GM21825 (cell line): ENCODE data around the gene SERPINB1.
"Not testable (repeated sequence)": the region's sequence is repeated elsewhere in the genome, so short reads cannot be mapped to it uniquely, and the experiment has no call there.

ENCODE experiments used
- ATAC-seq: cut with Tn5 transposase; IDR thresholded peaks from one replicate; pipeline ENCODE4 v1.9.1; 2021; ENCODE audit warnings: mild to moderate bottlenecking, moderate library complexity; ENCODE audit not compliant: unreplicated experiment

Gene SERPINB1

DNA sequence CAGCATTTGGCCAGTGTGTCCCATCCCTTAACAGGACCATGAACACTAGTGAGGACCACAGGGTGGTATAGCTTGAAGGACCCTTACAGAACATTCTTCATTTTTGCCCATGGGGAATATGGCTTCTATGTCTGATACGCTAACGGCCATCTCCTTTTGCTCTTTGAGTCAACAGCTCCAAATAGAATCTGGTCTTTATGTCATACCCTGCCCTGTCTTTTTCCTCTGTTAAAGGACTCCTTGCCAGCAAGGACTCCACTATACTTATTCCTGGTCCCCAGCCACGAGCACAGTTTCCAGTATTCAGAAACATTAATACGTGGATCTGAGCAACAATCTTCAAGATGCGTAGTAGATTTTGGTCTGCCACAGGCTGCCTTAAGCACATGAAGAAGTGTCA, 22.5 kb downstream of the SERPINB1 start:
- no peak for ATAC-seq

DNA sequence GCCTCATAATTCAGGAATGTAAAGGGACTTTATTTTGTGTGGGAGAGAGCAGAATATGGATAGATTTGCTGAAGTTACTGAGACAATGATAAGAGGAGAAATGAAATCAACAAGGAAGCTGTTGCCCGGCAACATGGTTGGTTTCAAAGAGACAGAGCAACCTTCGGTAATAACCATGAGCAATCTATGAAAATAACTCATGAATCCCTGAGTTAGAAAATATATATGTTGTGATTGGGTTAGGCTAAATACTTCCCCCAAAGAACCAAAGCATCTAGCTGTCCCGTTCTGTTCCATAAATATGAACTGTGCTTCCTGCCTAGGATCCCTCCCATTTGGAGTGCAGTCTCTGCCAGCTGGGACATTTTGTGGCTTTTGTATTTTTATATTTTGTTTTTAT, 23.1 kb downstream of the SERPINB1 start:
- no peak for ATAC-seq

DNA sequence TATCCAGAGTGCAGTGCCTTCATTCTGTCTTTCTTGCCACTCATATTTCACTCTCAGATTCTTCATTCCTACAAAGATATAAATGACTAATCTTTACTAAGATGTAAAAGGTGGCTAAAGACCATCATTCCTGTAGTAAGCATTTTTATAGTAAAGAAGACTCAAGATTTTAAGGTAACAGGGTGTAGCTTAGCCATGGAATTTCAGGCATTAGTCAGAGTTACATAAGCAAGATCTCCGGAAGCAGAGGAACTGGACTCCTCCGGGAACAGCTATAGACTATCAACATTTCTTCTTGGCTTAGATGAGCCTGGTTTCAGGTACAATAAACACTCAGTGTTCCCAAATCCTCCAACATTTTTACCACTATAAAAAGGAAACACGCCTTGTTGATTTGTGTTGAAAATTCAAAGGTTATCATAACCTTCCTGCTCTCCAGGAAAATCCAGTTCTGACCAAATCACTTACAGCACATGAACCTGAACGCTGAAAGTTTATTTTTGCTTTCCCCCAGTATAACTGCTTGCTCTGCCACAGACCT, 23.7 kb downstream of the SERPINB1 start:
- ATAC-seq: no peak

DNA sequence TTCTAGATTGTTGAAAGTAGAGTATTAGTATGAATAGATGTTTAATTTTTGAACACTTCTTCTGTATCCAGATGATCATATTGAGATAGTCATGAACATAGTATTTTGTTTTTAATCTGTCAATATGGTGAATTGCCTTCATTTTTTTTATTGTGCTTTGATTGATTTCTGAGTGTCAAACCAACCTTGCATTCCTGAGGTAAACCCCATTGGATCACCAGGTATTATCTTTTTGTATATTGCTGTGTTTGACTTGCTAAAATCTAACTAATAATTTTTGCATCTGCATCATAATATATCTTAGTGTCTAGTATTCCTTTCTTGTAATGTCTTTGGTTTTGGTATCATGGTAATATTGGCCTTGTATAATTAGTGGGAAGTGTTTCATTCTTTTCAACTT, 25.5 kb downstream of the SERPINB1 start:
- ATAC-seq: no peak

DNA sequence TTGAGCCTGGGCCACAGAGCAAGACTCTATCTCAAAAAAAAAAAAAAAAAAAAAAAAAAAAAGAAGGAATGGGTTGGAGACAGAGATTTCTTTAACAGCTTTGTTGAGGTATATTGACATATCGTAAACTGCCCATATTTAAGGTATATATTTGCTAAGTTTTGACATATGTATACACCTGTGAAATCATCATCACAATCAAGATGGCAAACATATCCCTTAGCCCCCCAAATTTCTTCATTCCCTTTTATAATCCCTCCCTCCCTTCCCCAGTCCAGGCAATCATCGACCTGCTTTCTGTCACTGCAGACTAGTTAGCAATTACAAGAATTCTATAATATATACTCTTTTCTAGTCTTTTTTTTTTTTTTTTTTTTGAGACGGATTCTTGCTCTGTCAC, 29.0 kb downstream of the SERPINB1 start:
- ATAC-seq: no peak

DNA sequence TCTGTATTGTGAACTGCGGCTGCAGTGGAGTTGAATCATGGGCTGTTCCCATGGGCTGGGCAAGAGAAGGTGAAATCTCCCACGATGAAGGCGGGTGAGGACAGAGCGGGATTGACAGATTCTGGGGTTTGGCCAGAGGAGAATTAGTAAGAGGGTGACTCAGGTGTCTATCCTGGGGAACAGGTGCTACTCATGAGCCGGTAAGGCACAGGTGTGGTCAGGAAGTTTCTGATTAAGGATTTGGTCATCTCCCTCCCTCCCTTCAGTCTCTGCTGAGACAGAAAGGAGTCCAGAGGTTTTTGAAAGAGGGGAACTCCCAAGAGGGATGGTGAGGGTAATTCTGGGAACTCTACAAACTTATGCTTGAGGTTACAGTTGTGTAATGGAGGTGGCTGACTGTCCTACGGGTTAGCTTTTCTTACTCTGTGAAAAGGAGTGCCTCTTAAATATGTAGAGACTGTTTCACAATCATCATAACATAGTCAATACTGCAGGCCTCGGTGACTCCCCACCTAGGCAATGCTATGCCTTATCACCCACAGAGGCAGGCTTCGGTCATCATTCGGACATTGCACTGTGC, 31.5 kb downstream of the SERPINB1 start:
- no peak for ATAC-seq

DNA sequence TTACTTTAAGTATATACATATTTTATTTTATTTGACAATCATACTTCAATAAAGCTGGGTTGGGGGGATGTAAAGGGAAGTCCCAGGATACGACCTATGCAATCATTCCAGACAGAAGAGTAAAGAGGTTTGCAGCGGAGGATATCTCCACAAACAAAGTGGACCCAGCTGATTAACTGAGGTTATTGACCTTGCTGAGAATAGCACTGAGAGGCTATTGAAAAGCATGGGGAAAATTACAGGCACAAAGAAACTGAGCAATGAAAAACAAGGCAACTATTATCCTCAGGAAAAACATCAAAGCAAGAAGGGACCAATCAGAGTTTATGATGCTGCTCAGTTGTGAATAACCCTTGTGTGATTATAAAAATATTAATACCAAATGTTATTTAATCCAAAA, 32.6 kb downstream of the SERPINB1 start:
- ATAC-seq: no peak

DNA sequence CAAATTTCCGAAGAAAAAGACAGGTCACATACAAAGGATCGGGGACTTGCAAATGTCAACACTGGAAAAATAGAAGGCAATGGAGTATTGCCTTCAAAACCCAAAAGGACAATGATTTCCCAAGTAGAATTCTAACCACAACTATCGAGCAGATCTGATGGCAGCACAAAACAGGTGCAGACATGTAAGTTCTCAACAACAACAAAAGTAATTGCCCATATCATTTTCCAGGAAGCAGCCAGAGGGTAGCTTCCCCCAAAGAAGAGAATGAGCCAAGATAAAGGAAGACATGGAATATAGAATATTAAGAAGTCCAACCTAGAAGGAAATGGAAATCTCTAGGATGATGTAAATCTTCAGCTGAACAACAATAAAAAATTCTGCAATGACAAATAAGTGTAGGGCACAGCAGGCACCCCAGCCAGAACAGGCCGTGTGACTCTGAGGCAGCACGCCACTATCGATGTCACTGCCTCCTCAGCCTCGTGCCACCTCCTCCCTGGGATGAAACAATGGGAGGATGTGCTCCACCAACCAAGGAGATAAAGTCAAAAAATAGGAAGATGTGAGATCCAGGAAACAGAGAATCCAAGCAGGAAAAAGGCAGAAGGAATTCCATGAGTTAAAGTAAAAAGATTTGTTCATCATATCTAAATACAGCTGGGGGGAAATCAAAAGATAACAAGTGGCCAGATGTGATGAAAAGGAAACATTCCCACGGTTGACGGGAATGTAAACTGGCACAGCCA, 34.1 kb downstream of the SERPINB1 start:
- no peak for ATAC-seq

DNA sequence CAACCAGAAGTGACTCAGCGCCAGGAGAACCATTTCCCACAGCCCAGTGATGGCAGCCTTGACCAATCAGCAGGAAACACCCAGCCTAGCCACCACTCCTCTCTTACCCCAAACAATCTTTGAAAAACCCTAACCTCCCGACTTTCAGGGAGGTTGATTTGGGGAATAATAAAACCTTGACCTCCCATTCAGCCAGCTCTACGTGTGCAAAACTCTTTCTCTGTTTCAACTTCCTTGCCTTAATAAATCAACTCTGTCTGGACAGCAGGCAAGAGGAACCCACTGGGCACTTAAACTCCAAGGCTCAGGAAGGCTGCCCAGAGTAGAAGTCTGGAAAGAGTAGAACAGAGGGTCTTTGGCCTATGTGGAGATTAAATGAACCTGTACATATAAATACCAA, 35.0 kb downstream of the SERPINB1 start:
- no peak for ATAC-seq

DNA sequence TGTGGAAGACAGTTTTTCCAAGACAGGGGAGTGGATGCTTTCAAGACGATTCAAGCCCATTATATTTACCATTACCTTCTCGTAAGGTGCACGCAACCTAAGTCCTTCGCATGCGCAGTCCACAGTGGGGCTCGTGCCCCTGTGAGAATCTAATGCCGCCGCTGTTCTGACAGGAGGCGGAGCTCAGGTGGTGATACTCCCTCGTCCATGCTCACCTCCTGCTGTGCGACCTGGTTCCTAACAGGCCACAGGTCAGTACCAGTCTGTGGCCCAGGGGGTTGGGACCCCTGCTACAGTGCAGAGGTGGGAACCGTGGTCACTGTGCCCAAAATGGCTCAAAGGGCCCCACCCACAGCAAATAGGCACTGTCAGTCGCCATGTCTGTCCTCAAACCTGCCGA, 36.6 kb downstream of the SERPINB1 start:
- no peak for ATAC-seq

DNA sequence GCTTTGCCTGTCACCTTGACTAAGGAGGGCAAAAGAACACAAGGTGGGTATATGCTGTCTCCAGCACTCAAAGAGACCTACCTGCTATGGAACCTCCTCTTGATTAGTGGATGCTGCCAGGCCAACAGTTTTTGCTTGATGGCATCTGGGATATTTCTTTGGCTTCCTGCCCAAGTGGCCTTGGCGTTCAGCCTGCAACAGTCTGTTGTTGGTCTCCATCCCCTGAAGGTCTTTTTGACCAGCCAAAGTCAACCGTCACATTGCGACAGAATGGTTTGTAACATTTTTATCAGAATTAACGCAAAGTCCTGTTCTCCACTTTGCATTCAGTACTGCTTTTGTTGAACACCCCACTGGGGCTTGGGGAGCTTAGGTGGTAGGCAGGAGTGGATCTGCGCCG, 37.1 kb downstream of the SERPINB1 start:
- ATAC-seq: no peak

DNA sequence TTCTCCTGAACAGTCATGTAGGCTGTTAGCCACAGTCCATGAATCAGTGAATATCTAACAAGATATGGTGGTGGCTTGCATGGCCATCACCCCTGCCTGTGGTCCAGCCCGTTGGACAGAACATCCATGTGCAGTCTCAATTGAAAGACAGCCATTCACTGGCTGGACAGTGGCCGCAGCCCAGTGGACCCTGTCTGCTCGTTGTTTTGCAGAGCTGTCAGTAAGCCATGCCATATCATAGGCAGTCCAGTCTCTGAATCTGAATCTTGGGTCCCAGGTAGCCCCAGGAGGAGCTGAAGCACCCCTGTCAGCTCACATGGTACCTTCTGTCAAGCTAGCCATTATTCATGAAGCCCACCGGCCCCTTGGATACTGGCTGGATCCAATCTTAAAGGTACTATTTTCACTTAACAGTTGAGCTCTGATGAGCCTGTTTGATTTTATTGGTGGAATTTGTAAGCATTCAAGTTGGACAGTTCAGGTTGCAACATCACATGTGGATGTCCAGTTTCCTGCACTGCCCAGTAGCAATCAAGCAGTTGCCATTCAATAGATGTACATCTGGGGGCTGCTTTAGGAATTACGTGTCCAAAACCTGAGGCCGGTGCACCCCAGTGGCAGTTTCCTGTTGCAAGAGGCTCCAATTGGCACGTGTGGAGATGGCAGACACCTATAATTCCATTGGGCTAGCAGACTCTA, 37.8 kb downstream of the SERPINB1 start:
- ATAC-seq: no peak

DNA sequence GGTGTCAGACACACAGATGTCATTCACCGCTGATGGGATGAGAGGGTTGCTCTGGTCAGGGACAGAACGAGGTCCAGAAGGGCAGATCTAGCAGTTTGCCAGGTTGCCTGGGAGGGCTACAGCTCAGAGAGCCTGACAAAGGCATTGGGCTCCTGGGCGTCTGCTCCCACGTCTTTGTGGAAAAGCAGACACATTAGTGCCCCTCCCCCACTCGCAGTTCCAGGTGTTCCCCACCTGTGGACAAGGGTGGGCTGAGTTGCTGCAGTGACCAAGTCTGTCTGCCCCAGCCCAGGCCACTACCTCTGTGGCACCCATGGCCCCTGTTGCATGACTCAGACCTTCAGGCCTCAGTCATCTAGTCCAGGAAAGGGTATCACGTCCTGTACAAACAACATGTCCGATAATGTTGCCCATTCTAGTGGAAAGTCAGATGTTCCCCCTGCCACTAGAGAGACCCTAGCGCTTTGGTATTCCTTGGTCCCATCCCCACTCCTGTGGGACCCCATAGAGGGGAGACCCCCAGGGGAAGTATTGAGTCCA, 39.1 kb downstream of the SERPINB1 start:
- no peak for ATAC-seq

DNA sequence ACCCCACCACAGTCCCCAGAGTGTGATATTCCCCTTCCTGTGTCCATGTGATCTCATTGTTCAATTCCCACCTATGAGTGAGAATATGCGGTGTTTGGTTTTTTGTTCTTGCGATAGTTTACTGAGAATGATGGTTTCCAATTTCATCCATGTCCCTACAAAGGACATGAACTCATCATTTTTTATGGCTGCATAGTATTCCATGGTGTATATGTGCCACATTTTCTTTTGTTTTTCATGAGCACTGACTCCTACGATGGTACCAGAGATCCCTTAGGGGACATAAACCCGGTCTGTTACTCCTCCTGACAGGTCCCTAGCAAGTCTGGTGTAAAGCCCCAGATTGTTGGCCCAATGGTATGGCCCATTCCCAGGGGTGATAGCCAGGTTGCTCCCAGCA, 40.0 kb downstream of the SERPINB1 start:
- ATAC-seq: not testable (repeated sequence)

DNA sequence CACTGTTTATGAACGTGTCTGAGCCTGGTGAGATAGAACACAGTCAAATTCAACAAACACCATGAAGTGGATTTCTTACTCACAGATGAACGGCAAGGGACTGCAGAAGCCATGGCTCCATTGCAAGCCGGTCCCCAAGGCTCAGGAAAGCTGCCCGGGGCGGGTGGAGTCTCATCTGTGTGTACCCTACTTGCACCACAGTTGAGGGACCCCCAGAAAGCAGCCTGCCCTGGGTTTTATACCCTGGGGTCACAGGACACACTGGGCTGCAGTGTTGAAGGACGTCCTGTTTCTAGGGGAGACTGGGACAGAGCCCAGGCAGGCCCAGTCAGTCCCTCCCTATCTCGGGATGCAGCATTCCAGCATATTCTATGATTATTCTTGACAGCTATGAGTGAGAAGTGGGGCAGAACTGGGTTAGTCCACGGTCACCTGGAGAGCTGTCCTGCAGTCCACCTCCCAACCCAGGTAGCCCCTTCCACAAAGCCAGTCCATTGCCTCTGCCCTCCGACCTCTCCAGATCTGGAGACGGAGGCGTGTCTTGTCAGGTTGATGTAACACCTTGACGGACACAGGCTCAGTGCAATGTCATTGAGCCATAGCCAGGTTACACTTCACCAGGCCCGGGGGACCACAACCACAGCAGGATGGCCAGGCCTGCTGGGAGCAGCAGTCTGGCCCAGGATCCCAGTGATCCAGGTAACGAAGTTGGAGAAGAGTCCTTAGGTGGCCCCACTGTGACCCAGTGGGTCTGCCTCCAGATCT, 40.9 kb downstream of the SERPINB1 start:
- no peak for ATAC-seq

DNA sequence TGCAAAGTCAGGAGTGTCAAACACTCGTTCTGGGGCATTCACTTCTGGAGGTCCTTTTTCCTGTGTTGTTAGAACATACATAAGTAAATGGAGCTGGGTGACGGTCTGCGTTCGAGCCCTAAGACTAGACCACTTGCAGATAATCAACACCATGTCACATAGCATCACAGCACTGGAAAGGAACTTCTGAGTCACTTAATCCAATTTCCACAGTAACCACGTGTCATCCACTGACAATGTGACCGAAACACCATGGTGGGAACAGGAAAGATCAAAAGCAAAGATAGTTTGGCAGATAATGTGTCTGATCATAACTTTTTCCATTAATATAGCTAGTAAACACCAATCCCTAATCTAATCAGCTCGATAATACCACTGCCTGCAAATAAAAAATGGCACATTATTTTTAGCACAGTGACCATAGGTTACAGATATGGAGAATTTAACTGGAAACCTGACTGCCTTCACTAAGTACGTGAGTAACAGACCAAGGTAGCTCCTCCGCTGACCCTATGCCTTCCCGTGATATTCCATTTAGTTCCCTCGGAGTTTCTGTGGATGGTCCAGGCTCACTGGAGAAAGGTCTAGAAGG, 41.6 kb downstream of the SERPINB1 start:
- no peak for ATAC-seq

DNA sequence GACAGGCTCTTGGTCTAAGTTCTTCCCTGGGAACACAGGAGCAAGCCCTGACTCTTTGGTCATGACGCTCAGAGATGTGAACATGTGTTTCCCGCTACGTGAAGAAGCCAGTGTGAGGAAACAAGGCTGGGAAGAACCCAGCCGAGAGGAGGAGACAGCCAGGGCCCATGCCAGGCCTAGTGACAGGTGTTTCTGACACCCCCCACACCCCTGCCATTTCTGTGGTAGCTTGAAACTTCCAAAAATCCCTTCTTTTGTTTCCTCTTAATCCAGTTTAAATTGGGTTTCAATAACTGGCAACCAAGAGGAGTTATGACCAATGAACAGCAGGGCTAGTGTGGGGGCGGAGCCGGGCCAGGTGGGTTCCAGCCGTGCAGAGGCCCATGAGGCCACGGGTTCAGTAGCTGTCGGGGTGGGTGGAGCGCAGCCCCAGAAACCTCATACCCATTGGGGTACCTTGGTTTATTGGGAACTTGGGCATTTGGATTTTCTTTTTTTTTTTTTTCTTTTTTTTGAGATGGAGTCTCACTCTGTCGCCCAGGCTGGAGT, 43.0 kb downstream of the SERPINB1 start:
- ATAC-seq: no peak

DNA sequence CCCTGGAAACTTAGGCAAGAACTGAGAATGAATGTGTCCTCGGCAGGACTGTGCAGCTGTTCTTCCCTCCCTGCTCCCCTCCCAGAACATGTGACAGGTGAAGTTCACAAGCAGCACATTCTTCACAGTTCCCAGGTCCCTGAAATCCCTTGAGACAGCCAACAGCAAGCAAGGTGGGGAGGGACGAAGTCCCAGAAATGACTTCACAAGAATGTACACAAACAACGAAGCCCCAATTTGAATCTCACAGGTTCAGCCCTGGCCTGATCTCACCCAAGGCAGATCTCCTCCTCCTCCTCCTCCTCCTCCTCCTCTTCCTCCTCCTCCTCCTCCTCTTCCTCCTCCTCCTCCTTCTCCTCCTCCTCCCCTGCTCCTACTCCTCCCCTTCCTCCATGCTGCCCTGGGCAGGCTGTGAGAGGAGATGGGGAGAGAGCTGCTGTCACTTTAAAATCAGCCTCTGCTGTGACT, 44.1 kb downstream of the SERPINB1 start:
- ATAC-seq: no peak

DNA sequence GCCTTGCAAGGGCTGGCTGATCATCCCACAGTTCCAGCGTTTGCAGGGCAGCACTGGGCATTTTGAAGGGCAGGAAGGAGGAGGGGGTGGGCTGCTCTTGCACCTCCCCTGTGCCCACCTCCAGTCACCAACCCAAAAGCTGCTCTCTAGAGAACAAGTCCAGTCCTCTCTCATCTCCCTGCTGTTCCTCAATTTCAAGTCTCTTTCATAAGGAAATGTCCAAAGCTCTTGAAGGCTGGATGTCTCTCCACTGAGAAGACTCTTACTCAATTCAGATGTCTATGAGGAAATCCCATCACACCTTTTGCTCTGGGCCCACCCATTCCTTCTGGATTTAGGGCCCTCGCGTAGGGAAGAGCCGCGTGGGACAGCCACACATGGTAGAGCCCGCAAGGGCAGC, 44.8 kb downstream of the SERPINB1 start:
- no peak for ATAC-seq

DNA sequence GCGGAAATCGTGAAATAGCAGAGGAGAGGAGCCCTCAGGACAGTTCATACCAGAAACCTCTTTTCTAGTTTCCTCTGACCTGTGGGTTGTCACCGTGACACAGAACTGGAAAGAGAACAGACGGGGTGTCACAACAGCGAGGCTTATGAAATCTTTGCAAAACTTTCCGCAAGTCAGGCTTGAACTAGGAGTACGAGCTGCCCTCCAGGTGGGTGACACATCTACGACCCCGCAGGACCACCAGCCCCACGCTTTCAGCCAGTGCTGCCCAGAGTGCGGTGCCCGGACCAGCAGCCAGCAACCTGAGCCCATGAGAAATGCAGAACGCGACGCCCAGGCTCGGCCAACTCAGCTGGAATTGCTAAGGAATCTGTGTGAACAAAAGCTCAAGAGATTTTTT, 45.7 kb downstream of the SERPINB1 start:
- no peak for ATAC-seq
